GDM1 (cell line): ENCODE data around the gene MT2A.
"Not testable (repeated sequence)": the region's sequence is repeated elsewhere in the genome, so short reads cannot be mapped to it uniquely, and the experiment has no call there.

ENCODE experiments used
- DNase-seq: peaks from one replicate; lab custom pipeline; 2025; lab: John Stamatoyannopoulos, UW

Gene MT2A

DNA sequence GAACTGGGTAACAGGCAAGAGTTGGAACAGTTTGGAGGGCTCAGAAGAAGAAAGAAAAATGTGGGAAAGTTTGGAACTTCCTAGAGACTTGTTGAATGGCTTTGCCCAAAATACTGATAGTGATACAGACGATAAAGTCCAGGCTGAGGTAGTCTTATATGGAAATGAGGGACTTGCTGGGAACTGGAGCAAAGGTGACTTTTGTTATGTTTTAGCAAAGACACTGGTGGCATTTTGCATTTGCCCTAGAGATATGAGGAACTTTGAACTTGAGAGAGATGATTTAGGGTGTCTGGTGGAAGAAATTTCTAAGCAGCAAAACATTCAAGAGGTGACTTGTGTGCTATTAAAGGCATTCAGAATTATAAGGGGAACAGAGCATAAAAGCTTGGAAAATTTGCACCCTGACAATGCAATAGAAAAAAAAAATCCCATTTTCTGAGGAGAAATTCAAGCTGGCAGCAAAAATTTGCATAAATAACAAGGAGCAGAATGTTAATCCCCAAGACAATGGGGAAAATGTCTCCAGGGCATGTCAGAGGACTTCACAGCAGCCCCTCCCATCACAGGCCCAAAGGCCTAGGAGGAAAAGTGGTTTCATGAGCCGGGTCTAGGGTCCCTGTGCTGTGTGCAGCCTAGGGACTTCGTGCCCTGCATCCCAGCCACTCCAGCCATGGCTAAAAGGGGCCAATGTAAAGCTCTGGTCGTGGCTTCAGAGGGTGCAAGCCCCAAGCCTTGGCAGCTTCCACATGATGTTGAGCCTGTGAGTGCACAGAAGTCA is 13.5 kb downstream of the MT2A start:
- not testable (repeated sequence) for DNase-seq

DNA sequence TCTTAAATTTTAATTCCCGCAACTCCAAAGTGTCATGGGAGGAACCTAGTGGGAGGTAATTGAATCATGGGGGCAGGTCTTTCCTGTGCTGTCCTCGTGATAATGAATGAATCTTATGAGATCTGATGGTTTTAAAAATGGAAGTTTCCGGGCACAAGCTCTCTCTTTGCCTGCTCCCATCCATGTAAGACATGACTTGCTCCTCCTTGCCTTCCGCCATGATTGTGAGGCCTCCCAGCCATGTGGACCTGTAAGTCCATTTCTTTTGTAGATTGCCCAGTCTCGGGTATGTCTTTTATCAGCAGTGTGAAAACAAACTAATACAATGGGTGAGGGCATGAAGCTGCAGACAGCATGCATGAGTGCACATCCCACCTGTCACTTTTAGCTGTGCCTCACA is 14.8 kb downstream of the MT2A start:
- not testable (repeated sequence) for DNase-seq

DNA sequence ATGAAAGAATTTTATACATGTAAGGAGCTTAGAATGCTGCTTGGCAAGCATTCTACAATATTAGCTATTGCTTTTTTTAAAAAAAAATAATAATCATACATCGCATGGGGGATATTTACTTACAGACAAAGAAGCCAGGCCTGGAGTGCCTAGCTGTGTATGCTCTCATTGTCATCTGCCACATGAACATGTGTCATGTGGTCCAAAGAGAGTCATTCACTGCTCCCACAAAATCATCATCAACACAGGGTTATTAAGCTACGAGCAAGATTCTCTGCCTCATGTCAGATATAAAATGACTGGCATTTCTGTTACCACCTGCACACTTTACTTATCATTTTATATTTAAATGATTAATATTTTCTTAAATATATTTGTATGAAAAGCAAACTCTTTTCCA is 15.3 kb downstream of the MT2A start:
- DNase-seq, result no peak

DNA sequence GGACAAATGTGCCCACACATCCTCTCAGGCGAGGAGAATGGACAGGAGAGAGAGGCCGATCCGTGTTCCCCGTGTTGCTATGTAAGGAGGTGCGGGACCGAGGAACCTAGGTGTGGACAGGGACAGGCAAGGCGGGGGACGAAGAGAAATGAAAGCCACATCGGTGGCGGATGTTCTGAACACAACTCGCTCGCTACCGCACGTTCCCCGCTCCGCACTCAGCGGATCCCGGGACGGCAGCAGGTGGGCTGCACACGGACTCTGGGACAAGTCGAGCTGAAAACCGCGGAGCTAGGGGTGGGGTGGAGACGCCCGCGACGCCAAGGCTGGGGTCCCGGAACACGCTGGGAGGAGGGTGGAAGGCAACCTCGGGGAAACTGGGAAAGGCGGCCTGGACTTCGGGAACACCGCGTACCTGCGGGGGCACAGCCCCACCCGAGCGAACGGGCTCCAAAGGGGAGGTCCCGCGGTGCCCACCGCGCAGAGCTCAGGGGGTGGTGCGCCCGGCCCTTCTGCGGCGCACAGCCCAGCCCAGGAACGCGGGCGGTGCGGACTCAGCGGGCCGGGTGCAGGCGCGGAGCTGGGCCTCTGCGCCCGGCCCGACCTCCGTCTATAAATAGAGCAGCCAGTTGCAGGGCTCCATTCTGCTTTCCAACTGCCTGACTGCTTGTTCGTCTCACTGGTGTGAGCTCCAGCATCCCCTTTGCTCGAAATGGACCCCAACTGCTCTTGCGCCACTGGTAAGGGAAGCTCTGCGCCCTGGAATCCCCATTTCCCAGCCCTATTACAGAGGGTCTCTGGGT is 17.0 kb downstream of the MT2A start, which contains the start of gene MT1E:
Gene MT1E, plus strand, starts transcription at position 642 of the 803 bp plus-strand sequence. Its CDS starts 71 bp downstream, at position 713.
- DNase-seq, result no peak

DNA sequence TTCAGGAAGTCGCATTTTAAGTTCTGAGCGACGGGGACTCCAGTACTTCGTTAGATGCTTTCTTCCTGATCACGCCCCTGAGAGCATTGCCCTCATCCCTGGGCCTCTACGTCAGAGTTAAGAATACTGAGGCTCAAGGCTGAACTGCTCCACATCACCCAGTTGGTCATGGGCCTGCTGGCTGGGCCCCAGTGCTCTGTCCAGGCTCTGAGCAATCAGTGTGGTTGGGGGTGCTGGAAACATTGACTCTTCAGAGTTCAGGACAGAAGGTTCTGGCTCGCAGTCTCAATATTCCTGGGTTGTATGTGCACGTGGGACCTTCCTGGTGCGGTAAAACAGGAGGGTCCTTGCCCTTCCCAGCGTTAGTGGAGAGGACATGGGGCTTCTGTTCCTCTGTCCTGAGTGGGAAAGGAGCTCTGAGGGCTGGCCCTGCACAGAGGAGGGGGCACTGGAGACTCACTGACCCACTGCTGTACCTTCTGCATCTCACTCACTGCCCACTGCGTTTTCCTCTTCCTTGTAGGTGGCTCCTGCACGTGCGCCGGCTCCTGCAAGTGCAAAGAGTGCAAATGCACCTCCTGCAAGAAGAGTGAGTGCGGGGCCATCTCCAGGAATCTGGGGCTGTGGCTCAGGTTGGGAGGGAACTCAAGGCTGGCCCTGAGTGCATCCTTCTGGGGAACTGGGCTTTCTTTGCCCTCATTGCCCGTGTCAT is 17.7 kb downstream of the MT2A start:
- no peak for DNase-seq

DNA sequence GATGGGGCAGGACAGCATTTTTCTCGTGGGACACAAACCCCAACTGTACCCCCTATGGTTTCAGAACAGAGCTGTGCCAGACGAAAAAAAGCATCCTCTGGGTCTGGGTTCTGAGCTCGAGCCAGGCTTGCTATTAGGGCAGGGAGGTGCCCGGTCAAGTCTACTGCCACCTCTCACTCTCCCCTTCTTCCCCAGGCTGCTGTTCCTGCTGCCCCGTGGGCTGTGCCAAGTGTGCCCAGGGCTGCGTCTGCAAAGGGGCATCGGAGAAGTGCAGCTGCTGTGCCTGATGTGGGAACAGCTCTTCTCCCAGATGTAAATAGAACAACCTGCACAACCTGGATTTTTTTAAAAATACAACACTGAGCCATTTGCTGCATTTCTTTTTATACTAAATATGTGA is 18.3 kb downstream of the MT2A start:
- no peak for DNase-seq

DNA sequence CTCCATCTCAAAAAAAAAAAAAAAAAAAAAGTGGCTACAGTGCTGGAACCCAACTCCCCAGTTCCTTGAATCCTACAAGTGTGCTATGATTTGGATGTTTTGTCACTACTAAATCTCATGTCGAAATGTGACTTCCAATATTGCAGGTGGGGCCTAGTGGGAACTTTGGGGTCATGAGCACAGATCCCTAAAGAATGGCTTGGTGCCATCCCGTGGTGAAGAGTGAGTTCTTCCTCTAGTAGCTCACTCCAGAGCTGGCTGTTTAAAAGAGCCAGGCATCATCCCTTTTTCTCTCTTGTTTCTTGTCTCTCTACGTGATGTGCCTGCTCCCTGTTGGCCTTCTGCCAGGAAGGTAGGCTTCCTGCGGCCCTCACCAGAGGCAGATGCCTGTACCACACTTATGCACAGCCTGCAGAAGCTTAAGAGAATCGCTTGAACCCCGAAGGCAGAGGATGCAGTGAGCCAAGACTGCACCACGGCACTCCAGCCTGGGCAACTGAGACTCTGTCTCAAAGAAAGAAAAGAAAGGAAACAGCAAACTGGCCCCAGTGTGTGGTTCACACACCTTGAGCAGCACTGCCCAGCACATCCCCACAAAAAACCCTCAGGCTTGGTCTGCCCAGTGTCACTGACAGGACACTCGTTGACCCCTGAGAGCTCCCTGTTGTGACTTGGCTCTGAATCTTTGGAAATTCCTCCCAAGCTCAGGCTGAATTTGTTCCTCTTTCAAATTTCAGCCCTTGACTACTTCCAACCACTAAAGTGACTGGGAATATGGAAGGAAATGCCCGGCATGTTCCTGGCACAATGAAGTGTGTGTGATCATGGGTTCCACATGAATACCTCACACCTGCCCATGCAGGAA is 20.3 kb downstream of the MT2A start:
- DNase-seq, result no peak

DNA sequence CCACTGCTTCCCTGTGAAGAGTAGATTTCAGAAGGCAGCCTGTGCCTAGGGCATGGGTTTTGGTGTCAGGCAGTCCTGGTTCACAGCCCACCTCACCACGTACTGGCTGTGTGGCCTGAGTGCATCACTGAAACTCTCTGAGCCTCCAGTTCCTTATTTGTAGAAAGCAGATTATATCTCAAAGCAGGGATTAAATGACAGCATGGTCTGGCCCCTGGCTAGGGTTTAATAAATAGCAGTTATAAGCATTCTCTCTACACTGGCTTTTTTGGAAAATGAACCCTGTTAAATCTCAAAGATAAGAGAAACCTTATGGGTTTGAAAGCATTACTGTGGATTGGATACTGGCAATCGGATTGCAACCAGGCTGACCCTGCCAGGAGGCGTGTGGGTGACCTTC is 21.1 kb downstream of the MT2A start:
- DNase-seq, result no peak

DNA sequence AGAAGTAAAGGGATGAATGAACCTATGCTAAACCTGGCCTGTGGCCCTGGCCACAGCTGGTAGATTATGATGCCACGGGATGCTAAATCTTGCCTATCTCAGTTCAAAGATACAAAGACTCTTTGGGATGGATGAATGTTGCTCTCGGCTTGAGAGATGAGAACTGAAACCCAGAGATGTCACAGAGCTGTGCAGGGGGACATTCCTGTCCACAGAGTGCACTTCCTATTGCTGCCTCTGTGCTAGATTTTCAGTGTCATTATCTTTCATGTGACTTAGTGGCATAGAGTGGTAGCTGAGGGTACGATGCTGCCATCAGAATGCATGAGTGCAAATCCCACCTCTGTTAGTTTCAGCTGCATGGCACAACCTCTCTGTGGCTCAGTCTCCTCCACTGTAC is 21.8 kb downstream of the MT2A start:
- no peak for DNase-seq

DNA sequence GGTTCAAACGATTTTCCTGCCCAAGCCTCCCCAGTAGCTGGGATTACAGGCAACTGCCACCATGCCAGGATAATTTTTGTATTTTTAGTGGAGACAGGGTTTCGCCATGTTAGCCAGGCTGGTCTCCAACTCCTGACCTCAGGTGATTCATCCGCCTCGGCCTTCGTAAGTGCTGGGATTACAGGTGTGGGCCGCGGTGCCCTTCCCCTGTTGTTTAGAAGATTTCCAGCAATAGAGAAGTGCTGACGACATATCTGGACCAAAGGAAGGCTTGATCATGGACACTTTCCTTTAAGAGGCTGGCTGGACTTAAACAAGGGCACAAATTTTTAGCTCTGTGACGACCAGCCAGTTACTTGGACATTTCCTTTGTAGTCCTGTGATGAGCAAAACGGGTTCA is 22.8 kb downstream of the MT2A start:
- DNase-seq, result no peak

DNA sequence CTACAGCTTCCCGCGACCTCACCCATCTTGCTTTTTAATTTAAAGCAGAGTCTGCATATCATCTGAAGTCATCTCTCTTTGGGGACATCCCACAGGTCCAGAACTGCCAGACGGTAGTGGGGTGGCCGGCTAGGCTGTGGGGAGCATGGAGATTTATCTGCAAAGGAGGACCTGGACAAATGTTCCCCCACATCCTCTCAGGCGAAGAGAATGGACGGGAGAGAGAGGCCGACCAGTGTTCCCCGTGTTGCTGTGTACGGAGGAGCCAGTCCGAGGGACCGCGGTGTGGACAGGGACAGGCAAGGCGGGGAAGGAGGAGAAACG is 23.4 kb downstream of the MT2A start:
- no peak for DNase-seq

DNA sequence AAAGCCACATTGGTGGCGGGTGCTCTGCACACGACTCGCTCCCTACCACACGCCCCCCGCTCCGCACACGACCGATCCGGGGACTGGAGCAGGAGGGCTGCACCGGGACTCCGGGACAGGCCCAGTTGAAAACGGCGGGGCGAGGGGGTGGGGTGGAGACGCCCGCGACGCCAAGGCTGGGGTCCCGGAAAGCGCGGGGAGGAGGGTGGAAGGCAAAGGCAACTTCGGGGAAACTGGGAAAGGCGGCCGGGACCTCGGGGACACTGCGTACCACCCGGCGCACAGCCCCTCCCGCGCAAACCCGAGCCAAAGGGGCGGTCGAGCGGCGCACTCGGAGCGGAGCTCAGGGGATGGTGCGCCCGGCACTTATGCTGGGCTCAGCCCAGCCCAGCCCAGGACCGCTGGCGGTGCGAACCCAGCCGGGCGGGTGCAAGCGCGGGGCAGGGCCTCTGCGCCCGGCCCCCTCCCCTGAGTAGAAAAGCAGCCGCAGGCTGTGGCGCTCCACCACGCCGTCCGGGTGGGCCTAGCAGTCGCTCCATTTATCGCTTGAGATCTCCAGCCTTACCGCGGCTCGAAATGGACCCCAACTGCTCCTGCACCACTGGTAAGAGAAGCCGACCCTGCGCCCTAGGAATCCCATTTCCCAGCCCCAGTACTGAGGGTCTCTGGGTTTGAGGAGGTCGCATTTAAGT is 23.9 kb downstream of the MT2A start, which contains the start of gene MT1M:
Gene MT1M, plus strand, starts transcription at position 504 of the 692 bp plus-strand sequence. Its CDS starts 73 bp downstream, at position 577.
- no peak for DNase-seq

DNA sequence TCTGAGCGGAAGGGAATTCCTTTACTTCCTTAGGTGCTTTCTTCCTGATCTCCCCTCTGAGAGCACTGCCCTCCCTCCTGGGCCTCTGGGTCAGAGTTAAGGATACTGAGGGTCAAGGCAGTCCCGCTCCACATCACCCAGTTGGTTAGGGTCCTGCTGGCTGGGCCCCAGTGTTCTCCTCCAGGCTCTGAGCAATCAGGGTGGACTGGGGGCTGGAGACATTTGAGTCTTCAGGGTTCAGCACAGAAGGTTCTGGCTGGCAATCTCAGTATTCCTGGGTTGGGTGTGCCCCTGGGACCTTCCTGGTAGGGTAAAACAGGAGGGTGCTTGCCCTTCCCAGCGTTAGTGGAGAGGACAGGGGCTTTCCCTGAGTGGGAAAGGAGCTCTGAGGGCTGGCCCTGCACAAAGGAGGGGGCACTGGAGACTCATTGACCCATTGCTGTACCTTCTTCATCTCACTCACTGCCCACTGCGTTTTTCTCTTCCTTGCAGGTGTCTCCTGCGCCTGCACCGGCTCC is 24.5 kb downstream of the MT2A start:
- DNase-seq, result no peak

DNA sequence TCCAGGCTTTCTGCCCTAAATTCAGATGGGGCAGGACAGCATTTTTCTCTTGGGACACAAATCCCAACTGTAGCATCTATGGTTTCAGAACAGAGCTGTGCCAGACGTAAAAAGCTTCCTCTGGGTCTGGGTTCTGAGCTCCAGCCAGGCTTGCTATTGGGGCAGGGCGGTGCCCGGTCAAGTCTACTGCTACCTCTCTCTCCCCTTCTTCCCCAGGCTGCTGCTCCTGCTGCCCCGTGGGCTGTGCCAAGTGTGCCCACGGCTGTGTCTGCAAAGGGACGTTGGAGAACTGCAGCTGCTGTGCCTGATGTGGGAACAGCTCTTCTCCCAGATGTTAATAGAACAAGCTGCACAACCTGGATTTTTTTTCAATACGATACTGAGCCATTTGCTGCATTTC is 25.2 kb downstream of the MT2A start:
- DNase-seq, result no peak

DNA sequence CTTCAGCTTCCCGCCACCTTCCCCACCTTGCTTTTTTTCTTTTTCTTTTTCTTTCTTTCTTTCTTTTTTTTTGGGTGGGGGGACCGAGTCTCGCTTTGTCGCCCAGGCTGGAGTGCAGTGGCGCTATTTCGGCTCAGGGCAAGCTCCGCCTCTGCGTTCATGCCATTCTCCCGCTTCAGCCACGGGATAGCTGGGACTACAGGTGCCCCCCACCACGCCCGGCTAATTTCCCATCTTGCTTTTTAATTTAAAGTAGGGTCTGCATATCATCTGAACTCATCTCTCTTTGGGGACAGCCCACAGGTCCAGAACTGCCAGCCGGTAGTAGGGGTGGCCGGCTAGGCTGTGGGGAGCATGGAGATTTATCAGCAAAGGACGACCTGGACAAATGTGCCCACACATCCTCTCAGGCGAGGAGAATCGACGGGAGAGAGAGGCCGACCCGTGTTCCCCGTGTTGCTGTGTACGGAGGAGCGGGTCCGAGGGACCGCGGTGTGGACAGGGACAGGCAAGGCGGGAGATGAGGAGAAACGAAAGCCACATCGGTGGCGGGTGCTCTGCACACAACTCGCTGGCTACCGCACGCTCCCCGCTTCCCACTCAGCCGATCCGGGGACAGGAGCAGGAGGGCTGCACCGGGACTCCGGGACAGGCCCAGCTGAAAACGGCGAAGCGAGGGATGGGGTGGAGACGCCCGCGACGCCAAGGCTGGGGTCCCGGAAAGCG is 26.5 kb downstream of the MT2A start:
- DNase-seq, result no peak

DNA sequence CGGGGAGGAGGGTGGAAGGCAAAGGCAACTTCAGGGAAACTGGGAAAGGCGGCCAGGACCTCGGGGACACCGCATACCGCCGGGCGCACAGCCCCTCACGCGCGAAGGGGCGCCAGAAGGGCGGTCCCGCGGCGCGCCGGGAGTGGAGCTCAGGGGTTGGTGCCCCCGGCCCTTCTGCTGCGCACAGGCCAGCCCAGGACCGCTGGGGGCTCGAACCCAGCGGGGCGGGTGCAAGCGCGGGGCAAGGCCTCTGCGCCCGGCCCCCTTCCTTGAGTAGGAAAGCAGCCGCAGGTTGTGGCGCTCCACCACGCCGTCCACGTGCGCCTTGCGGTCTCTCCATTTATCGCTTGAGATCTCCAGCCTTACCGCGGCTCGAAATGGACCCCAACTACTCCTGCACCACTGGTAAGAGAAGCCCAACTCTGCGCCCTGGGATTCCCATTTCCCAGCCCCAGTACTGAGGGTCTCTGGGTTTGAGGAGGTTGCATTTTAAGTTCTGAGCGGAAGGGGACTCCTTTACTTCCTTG is 27.1 kb downstream of the MT2A start:
- no peak for DNase-seq

DNA sequence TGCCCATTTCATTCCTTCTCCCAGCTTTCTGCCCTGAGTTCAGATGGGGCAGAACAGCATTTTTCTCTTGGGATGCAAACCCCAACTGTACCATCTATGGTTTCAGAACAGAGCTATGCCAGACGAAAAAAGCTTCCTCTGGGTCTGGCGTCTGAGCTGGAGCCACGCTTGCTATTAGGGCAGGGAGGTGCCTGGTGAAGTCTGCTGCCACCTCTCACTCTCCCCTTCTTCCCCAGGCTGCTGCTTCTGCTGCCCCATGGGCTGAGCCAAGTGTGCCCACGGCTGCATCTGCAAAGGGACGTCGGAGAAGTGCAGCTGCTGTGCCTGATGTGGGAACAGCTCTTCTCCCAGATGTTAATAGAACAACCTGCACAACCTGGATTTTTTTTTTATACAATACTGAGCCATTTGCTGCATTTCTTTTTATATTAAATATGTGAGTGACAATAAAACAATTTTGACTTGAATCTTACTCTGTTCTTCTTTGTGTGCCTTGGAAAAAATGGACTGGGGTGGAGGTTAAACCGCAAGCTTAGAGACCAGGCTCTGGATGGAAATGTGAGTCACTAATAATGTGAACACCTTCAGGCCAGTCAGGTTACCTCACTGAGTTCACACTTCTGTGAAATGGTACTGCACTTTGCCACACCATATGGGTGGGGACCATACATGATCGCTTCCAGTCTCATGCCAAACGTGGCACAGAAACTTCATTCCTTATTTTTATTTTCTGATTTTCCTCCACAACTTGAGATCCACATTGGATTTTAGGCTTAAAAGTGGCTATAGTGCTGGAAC is 28.4 kb downstream of the MT2A start:
- DNase-seq, result no peak

DNA sequence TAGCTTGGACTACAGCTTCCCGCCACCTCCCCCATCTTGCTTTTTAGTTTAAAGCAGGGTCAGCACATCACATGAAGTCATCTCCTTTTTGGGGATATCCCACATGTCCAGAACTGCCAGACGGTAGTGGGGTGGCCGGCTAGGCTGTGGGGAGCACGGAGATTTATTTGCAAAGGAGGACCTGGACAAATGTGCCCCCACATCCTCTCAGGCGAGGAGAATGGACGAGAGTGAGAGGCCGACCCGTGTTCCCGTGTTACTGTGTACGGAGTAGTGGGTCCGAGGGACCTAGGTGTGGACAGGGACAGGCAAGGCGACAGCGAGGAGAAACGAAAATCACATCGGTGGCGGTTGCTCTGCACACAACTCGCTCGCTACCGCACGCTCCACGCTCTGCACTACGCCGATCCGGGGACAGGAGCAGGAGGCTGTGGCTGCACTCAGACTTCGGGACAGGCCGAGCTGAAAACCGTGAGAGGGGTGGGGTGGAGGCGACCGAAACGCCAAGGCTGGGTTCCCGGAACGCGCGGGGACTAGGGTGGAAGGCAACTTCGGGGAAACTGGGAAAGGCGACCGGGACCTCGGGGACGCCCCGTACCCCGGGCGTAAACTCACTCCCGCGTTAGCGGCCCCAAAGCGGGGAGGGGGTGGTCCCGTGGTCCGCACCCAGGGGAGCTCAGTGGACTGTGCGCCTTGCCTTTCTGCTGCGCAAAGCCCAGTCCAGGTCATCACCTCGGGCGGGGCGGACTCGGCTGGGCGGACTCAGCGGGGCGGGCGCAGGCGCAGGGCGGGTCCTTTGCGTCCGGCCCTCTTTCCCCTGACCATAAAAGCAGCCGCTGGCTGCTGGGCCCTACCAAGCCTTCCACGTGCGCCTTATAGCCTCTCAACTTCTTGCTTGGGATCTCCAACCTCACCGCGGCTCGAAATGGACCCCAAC is 29.7 kb downstream of the MT2A start, which contains the start of gene MT1A:
Gene MT1A, plus strand, starts transcription at position 853 of the 937 bp plus-strand sequence. Its CDS starts 73 bp downstream, at position 926.
- no peak for DNase-seq
